Sigmoid colon (tissue), 4 donors: ENCODE results near the gene UBAP1.

Experiments used
- EP300 ChIP-seq, 4 donors: sonication (generic); formaldehyde crosslinking; IDR thresholded peaks; one replicate each; pipeline ENCODE4 v1.6.1; 2017; ENCODE audit warnings: antibody characterized with exemption in 4 of 4
- POLR2AphosphoS5 ChIP-seq, 4 donors: sonication (generic); formaldehyde crosslinking; IDR thresholded peaks; one replicate each; pipeline ENCODE4 v1.6.1; 2017; ENCODE audit warnings: antibody characterized with exemption in 4 of 4
- TF ChIP-seq, protein P1 (sequence below), 4 experiments: fragments of 450-650 bp in 3 of 4; fragments of 200-600 bp in 1 of 4; IDR thresholded peaks; one replicate each; pipeline ENCODE4 v1.5.1; 2016 to 2019; ENCODE audit warnings: antibody characterized with exemption in 4 of 4, mild to moderate bottlenecking in 3 of 4, moderate library complexity in 2 of 4

DNA sequence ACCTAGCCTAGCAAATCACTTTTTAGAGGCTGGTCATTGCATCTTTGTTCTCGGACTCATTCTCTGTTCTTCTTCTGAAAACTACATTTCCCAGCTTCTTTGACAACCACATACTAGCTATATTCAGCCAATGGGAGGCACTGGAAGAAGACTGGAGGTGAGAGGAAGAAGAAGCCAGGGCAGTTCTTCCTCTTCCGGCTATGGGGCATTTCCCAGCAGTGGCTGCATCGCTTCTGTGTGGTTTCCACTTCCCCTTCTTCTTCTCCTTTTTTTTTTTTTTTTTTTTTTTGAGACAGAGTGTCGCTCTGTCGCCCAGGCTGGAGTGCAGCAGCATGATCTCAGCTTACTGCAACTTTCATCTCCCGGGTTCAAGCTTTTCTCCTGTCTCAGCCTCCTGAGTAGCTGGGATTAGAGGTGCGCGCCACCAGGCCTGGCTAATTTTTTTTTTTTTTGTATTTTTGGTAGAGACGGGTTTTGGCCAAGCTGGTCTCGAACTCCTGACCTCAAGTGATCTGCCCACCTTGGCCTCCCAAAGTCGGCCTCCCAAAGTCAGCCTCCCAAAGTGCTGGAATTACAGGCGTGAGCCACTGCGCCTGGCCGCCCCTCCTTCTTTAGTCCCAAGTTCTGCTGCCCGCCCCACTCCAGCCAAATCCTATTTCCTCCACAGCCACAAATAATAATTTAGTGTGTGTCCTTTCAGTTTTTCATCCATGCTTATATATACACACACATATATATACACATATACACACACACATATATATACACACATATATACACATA is 6.9 kb upstream of the UBAP1 start:
- TF ChIP-seq, protein P1, sequence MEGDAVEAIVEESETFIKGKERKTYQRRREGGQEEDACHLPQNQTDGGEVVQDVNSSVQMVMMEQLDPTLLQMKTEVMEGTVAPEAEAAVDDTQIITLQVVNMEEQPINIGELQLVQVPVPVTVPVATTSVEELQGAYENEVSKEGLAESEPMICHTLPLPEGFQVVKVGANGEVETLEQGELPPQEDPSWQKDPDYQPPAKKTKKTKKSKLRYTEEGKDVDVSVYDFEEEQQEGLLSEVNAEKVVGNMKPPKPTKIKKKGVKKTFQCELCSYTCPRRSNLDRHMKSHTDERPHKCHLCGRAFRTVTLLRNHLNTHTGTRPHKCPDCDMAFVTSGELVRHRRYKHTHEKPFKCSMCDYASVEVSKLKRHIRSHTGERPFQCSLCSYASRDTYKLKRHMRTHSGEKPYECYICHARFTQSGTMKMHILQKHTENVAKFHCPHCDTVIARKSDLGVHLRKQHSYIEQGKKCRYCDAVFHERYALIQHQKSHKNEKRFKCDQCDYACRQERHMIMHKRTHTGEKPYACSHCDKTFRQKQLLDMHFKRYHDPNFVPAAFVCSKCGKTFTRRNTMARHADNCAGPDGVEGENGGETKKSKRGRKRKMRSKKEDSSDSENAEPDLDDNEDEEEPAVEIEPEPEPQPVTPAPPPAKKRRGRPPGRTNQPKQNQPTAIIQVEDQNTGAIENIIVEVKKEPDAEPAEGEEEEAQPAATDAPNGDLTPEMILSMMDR (IDR thresholded peaks at IDR 0.05) = no peak
- TF ChIP-seq POLR2AphosphoS5 (IDR thresholded peaks at IDR 0.05) (no peak), EP300 (IDR thresholded peaks at IDR 0.05) (no peak)
